GM13976 (cell line): ENCODE data around the gene MINK1.

Source experiments
- DNase-seq: peaks from one replicate; pipeline ENCODE4 v3.0.0; 2012; ENCODE audit warnings: low spot score
- CTCF ChIP-seq: IDR thresholded peaks from 2 replicates; pipeline ENCODE4 v1.5.1; 2012; ENCODE audit warnings: borderline replicate concordance, mild to moderate bottlenecking; ENCODE audit not compliant: insufficient read depth; ENCODE audit errors: extremely low read depth, missing control alignments, control extremely low read depth
- in situ Hi-C: fragments of 300-500 bp; cut with MboI; formaldehyde crosslinking; loops from one replicate; pipeline ENCODE4 v1.12.0; 2022; ENCODE audit warnings: low sequenced_read_pairs, mixed read lengths, inconsistent platforms; ENCODE audit not compliant: unreplicated experiment

The MINK1 gene

GRCh38 chr17:4839221-4839620 is 6.1 kb downstream of the MINK1 start:
- no peak for DNase-seq
- in situ Hi-C loops, result no loop called here
- TF ChIP-seq CTCF, result no peak

GRCh38 chr17:4839965-4840892 is 7.1 kb downstream of the MINK1 start:
- DNase-seq, result no peak
- in situ Hi-C loops, result no loop called here

GRCh38 chr17:4840893-4841242 is 7.7 kb downstream of the MINK1 start:
- DNase-seq, result no peak
- in situ Hi-C loops, result no loop called here
- TF ChIP-seq CTCF, result no peak

More at GRCh38 chr17:4839965-4840892, 7.1 kb downstream of the MINK1 start:
- no peak for TF ChIP-seq CTCF

- no peak for TF ChIP-seq CTCF
- in situ Hi-C loops, result no loop called here
- no peak for DNase-seq
Measured at GRCh38 chr17:4842376-4842775, 9.2 kb downstream of the MINK1 start.

- DNase-seq, result no peak
- in situ Hi-C loops, result no loop called here
- TF ChIP-seq CTCF, result no peak
Measured at GRCh38 chr17:4843321-4844000, 10.3 kb downstream of the MINK1 start.

DNA sequence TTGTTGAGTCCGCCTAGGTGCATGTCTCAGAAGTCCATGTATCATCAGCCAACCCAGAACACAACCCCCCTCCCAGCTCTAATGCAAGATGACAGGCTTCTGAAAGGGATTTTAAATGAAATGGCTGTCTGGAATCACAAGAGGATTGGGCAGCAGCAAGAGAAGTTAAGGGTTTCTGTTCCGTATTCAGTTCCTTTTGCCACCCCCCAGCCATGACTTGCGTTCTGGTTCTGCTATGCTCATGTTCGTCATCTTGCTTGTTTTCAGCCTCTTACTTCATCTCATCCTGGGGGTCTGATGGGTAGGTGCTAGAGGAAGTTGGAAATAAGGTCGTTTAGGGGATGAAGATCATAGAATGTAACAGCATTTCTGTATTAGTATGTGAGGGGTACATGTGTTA is 12.0 kb downstream of the MINK1 start:
- TF ChIP-seq CTCF, result no peak
- no peak for DNase-seq
- in situ Hi-C loops, result no loop called here
